ENCODE data around the gene ADRM1.

GRCh38 chr20:62259294-62259565 is 43.6 kb upstream of the ADRM1 start:
- TF ChIP-seq CTCF (IDR thresholded peaks at IDR 0.05) (no peak), EZH2 (IDR thresholded peaks at IDR 0.05) (no peak), EZH2phosphoT487 (IDR thresholded peaks at IDR 0.05) (no peak)

Data from neural progenitor cell (in vitro differentiated cells).